ENCODE data around the gene SRC.
A peak's percentile ranks its signal among the peaks of the same experiment; 100 is the strongest.
"Not testable (repeated sequence)": the region's sequence is repeated elsewhere in the genome, so short reads cannot be mapped to it uniquely, and the experiment has no call there.

Gene SRC

DNA sequence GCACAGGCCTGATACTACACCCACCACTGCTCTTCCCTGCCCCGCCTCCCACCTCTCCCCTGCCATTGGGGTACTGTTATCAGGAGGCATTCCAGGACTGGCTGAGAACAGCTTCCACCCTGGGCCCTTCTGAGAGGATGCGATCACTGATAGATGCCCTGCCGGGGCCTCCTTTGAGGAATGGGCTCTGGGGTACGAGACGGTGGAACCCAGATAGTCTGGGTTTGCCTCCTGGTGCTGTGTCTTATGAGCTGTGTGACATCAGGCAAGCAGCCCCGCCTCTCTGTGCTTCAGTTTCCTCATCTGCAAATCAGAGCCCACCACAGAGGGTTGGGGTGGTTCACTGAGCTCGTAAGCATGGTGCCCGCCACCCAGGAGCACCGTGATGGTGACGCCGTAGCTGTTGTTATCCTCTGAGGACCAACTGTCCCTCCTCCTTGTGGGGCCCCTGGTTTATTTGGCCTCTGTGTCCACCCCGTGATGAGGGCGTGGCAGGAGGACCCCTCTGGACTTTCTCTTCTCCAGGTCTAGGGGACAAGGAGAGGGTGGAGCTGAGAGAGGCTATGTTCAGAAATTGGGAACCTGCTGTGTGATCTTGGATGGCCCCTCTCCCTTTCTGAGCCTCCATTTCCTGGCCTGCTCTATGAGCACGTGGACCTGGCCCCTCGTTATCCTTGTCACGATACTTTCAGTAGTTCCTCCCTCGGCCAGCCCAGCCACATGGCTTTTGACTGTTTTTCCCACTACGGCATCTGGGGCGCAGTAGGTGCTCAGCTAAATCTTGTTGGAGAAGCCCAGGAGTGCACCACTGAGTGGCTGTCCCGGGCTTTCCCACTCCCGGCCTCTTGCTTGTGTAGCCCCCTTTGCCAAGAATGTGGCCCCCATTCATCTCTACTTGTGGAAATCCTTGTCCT, 18.3 kb downstream of the SRC start:
- no peak for DNase-seq (ENCODE audit: low read depth)
- TF ChIP-seq, protein P1, sequence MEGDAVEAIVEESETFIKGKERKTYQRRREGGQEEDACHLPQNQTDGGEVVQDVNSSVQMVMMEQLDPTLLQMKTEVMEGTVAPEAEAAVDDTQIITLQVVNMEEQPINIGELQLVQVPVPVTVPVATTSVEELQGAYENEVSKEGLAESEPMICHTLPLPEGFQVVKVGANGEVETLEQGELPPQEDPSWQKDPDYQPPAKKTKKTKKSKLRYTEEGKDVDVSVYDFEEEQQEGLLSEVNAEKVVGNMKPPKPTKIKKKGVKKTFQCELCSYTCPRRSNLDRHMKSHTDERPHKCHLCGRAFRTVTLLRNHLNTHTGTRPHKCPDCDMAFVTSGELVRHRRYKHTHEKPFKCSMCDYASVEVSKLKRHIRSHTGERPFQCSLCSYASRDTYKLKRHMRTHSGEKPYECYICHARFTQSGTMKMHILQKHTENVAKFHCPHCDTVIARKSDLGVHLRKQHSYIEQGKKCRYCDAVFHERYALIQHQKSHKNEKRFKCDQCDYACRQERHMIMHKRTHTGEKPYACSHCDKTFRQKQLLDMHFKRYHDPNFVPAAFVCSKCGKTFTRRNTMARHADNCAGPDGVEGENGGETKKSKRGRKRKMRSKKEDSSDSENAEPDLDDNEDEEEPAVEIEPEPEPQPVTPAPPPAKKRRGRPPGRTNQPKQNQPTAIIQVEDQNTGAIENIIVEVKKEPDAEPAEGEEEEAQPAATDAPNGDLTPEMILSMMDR (conservative IDR thresholded peaks at IDR 0.05; ENCODE audit: low read length): no peak

DNA sequence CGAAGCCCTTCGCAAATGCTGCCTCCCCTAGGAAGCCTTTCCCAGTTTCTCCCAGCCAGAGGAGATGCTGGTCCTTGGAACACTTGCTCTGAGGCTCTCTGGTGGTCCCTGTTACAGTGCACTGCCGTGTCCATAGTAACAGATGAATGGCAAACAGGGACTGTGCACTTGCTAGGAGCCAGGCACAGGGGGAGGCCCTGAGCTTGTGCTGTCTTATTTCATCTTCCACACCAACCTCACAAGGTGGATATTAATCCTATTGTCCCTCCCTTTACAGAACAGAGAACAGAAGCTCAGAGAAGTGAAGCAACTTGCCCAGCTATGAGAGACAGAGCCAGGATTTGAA, 19.0 kb downstream of the SRC start:
- H3K4me3 ChIP-seq (ENCODE audit: low read length): no peak overlapping the region
- no peak for DNase-seq (ENCODE audit: low read depth)
- TF ChIP-seq, protein P1 (conservative IDR thresholded peaks at IDR 0.05; ENCODE audit: low read length): no peak

More for the DNA sequence above, 18.3 kb downstream of the SRC start:
- no peak overlapping the region for H3K4me3 ChIP-seq (ENCODE audit: low read length)

DNA sequence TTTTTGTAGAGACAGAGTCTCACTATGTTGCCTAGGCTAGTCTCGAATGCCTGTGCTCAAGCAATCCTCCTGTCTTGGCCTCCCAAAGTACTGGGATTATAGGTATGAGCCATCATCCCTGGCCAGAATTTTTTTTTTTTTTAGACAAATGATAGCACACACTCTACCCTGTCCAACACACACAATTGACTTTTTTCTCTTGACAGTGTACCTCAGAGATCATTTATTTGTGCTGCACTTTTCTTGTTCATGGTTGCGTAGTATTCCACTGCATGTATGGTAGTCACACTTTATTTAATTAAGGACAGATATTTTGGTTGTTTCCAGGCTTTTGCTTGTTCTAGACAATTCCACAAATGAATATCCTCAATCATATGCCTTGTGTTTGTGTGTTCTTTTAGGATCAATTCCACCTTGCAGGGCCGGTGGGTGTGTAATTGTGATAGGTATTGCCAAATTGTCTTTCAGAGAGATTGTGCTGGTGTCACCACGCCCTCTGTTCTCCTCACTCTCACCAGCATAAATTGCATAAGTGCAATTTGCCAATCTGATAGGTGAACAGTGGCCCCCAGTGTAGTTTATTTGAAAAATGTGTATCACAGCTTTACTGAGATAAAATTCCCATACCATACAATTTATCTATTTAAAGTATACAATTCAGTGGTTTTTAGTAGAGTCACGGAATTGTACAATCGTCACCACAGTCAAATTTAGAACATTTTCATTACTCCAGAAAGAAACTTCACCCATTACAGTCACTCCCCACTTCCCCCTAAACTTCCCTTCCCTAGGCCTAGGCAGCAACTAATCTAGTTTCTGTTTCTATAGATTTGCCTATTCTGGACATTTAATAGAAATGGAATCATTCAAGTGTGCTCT, 20.1 kb downstream of the SRC start:
- DNase-seq (ENCODE audit: low read depth): no peak
- TF ChIP-seq, protein P1 (conservative IDR thresholded peaks at IDR 0.05; ENCODE audit: low read length): no peak
- H3K4me3 ChIP-seq (ENCODE audit: low read length): no peak overlapping the region

DNA sequence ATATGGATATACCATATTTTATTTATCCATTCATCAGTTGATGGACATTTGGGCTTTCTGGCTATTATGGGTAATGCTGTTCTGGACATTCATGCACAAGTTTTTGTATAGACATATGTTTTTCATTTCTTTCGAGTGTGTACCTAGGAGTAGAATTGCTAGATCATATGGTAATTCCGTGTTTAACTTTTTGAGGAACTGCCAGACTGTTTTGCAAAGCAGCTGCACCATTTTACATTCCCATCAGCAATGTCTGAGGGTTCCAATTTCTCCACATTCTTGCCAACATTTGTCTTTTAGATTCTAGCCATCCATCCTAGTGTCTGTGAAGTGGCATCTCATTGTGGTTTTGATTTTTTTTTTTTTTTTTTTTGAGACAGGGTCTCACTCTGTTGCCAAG, 20.8 kb downstream of the SRC start:
- peak; percentile 76 for DNase-seq (ENCODE audit: low read depth)
- H3K4me3 ChIP-seq (ENCODE audit: low read length): no peak overlapping the region
- TF ChIP-seq, protein P1 (conservative IDR thresholded peaks at IDR 0.05; ENCODE audit: low read length): no peak

DNA sequence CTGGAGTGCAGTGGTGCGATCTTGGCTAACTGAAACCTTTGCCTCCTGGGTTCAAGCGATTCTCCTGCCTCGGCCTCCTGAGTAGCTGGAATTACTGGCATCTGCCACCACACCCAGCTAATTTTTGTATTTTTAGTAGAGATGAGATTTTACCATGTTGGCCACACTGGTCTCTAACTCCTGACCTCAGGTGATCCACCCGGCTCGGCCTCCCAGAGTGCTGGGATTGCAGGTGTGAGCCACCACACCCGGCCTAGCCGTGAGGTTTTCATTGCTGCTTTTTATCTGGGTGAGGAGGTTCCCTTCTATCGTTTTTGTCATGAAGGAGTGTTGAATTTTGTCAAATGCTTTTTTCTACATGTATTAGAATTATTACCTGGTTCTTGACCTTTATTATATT, 23.9 kb downstream of the SRC start:
- TF ChIP-seq, protein P1 (conservative IDR thresholded peaks at IDR 0.05; ENCODE audit: low read length): no peak
- no peak overlapping the region for H3K4me3 ChIP-seq (ENCODE audit: low read length)
- no peak for DNase-seq (ENCODE audit: low read depth)

DNA sequence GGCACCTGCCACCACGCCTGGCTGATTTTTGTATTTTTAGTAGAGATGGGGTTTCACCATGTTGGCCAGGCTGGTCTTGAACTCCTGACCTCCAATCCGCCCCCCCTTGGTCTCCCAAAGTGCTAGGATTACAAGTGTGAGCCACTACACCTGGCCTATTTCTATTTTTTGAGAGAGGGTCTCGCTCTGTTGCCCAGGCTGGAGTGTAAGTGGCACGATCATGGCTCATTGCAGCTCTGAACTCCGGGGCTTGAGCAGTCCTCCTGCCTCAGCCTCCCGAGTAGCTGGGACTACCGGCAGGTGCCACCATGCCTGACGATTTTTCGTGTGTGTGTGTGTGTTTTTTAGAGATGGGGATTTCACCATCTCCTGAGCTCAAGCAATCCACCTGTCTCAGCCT, 25.9 kb downstream of the SRC start:
- not testable (repeated sequence) for DNase-seq (ENCODE audit: low read depth); H3K4me3 ChIP-seq (ENCODE audit: low read length)

DNA sequence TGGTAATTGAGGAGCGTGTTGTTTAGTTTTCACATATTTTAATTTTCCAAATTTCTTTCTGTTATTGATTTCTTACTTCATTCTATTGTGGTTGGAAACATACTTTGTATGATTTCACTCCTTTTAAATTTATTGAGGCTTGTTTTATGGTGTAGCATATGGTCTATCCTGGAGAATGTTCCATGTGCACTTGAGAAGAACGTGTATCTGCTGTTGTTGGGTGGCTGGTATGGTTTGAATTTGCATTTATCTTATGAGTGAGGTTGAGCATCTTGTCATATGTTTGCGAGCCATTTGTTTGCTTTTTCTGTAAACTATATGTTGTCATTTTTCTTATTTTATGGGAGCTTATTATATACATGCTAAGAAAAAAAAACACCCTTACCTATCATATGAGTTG, 26.5 kb downstream of the SRC start:
- TF ChIP-seq, protein P1 (conservative IDR thresholded peaks at IDR 0.05; ENCODE audit: low read length): no peak
- H3K4me3 ChIP-seq (ENCODE audit: low read length): no peak overlapping the region
- DNase-seq (ENCODE audit: low read depth): no peak

Data from AG10803 (cell line).